KOPT-K1 (cell line): ENCODE measurements around the gene RIN3.

Experiments used
- H3K27ac ChIP-seq: fragments of 200-600 bp; sonication (generic); 2 replicates; pipeline ENCODE4 v1.5.1; 2016; ENCODE audit warnings: antibody characterized with exemption, mild to moderate bottlenecking, low read depth, low read length; ENCODE audit not compliant: poor library complexity, severe bottlenecking
- H3K36me3 ChIP-seq: fragments of 200-600 bp; sonication (generic); 2 replicates; pipeline ENCODE4 v1.5.1; 2017; ENCODE audit warnings: antibody characterized with exemption, mild to moderate bottlenecking, low read length, moderate library complexity; ENCODE audit not compliant: insufficient read depth
- H3K9me3 ChIP-seq: fragments of 200-600 bp; sonication (generic); 2 replicates; pipeline ENCODE4 v1.5.1; 2017; ENCODE audit warnings: antibody characterized with exemption, low read length, mild to moderate bottlenecking; ENCODE audit not compliant: insufficient read depth, poor library complexity, severe bottlenecking

RIN3 gene

GRCh38 chr14:92729634-92730358 is 216.2 kb downstream of the RIN3 start:
- Histone ChIP-seq H3K9me3 (peaks cover 15% of the 10 kb centered on the region), H3K36me3 (no peaks in the 10 kb centered on the region), H3K27ac (no peak overlapping the region)

GRCh38 chr14:92731622-92732115 is 218.1 kb downstream of the RIN3 start:
- Histone ChIP-seq H3K9me3 (peaks cover 15% of the 10 kb centered on the region), H3K27ac (no peak overlapping the region), H3K36me3 (no peaks in the 10 kb centered on the region)

- Histone ChIP-seq H3K36me3 (no peaks in the 10 kb centered on the region), H3K27ac (no peak overlapping the region), H3K9me3 (peaks cover 15% of the 10 kb centered on the region)
Measured at GRCh38 chr14:92733007-92733406, 219.4 kb downstream of the RIN3 start.

GRCh38 chr14:92734618-92735017 is 221.0 kb downstream of the RIN3 start:
- H3K9me3 ChIP-seq: peaks cover 15% of the 10 kb centered on the region
- H3K36me3 ChIP-seq: no peaks in the 10 kb centered on the region
- H3K27ac ChIP-seq: no peak overlapping the region

- no peak overlapping the region for H3K27ac ChIP-seq
- peaks cover 15% of the 10 kb centered on the region for H3K9me3 ChIP-seq
Measured at GRCh38 chr14:92735344-92735743, 221.8 kb downstream of the RIN3 start.

GRCh38 chr14:92737206-92737605 is 223.6 kb downstream of the RIN3 start:
- peak overlapping the region; percentile 60 for H3K27ac ChIP-seq
- H3K9me3 ChIP-seq: peaks cover 4% of the 10 kb centered on the region
- H3K36me3 ChIP-seq: no peaks in the 10 kb centered on the region

More at GRCh38 chr14:92735344-92735743, 221.8 kb downstream of the RIN3 start:
- no peaks in the 10 kb centered on the region for H3K36me3 ChIP-seq

GRCh38 chr14:92737619-92738188 is 224.1 kb downstream of the RIN3 start:
- Histone ChIP-seq H3K36me3 (no peaks in the 10 kb centered on the region), H3K9me3 (no peaks in the 10 kb centered on the region), H3K27ac (peak overlapping the region; percentile 60)
